GM12875 (cell line): ENCODE results near the gene SLC29A4.
"Not testable (repeated sequence)": the region's sequence is repeated elsewhere in the genome, so short reads cannot be mapped to it uniquely, and the experiment has no call there.

Source experiments
- H3K4me3 ChIP-seq: one replicate; pipeline ENCODE4 v1.5.1; 2011; ENCODE audit warnings: low read depth, low read length, control low read depth
- TF ChIP-seq, protein P1 (sequence below): IDR thresholded peaks from 2 replicates; pipeline ENCODE4 v1.5.1; 2011; ENCODE audit warnings: low read depth, mild to moderate bottlenecking, control low read depth, inconsistent platforms, low read length, moderate library complexity, borderline replicate concordance; ENCODE audit not compliant: insufficient read depth

Gene SLC29A4, protein sequence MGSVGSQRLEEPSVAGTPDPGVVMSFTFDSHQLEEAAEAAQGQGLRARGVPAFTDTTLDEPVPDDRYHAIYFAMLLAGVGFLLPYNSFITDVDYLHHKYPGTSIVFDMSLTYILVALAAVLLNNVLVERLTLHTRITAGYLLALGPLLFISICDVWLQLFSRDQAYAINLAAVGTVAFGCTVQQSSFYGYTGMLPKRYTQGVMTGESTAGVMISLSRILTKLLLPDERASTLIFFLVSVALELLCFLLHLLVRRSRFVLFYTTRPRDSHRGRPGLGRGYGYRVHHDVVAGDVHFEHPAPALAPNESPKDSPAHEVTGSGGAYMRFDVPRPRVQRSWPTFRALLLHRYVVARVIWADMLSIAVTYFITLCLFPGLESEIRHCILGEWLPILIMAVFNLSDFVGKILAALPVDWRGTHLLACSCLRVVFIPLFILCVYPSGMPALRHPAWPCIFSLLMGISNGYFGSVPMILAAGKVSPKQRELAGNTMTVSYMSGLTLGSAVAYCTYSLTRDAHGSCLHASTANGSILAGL

DNA sequence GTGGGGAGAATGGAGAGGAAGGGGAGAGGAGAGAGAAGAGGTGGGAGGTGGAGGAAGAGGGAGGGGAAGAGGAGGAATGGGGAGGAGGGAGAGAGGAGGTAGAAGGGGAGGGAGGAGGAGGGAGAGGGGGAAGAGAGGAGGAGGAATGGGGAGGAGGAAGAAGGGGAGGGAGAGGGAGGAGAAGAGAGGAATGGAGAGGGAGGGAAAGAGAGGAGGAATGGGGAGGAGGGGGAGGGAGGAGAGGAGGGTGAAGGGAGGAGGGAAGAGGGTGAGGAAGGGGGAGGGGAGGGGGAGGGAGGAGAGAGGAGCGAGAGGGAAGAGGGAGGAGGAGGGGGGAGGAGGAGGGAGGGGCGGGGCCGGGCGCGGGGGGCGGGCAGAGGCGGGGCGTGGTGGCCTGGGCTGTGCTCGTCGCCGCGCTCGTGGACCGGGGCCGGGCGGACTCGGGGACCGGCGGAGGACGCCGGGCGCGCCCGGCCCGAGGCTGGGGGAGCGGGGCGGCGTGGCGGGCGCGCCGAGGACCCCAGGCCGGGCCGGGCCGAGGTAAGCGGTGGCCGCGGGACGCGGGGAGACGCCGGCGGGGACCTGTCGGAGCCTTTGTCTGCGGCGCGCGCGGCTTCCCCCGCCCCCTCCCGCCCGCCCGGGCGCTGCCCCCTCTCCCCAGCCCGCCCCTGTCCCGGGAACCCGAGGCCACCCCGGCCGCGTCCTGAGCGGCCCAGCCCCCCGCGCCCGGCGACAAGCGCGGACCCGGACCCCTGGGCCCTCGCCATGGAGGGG is at the start of gene SLC29A4:
Gene SLC29A4, plus strand, starts transcription at position 401 of the 774 bp plus-strand sequence. CDS start 4,874 bp downstream, outside the sequence.
- TF ChIP-seq, protein P1, sequence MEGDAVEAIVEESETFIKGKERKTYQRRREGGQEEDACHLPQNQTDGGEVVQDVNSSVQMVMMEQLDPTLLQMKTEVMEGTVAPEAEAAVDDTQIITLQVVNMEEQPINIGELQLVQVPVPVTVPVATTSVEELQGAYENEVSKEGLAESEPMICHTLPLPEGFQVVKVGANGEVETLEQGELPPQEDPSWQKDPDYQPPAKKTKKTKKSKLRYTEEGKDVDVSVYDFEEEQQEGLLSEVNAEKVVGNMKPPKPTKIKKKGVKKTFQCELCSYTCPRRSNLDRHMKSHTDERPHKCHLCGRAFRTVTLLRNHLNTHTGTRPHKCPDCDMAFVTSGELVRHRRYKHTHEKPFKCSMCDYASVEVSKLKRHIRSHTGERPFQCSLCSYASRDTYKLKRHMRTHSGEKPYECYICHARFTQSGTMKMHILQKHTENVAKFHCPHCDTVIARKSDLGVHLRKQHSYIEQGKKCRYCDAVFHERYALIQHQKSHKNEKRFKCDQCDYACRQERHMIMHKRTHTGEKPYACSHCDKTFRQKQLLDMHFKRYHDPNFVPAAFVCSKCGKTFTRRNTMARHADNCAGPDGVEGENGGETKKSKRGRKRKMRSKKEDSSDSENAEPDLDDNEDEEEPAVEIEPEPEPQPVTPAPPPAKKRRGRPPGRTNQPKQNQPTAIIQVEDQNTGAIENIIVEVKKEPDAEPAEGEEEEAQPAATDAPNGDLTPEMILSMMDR = no peak
- peak within 1 kb of the TSS; percentile 5 for H3K4me3 ChIP-seq

DNA sequence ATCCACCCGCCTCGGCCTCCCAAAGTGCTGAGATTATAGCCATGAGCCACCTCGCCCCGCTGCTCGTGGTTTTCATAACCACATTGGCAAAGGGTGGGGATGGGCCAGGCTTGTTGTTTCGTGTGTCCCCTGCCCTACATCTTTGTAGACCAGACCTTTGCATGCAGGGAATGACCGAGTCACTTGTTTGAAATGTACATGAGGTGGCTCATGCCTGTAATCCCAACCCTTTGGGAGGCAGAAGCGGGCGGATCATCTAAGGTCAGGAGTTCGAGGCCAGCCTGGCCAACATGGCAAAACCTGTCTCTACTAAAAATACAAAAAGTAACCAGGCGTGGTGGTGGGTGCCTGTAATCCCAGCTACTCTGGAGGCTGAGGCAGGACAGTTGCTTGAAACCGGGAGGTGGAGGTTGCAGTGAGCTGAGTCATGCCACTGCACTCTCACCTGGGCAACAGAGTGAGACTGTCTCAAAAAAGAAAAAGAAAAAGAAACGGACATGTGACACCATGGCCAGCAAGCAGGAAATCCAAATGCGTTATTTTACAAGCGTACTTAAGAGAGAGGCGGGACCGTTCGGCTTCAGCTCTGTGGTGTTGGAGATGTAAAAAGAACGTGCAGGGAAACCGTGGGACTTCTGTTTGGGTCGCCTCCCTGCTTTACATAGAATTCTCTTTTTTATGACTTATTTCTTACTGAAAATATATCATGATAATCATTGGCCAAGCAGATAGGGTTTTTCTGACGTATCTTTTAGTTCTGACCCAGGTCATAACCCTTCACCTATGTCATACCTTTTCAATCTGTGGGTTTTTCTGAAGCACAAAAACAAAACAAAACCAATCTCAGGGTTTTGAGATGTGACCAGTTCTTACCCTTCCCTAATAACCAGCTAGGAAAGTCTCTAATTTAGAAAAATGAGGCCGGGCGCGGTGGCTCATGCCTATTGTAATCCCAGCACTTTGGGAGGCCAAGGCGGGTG is 47.6 kb upstream of the SLC29A4 start:
- TF ChIP-seq, protein P1 = no peak
- no peak overlapping the region for H3K4me3 ChIP-seq

DNA sequence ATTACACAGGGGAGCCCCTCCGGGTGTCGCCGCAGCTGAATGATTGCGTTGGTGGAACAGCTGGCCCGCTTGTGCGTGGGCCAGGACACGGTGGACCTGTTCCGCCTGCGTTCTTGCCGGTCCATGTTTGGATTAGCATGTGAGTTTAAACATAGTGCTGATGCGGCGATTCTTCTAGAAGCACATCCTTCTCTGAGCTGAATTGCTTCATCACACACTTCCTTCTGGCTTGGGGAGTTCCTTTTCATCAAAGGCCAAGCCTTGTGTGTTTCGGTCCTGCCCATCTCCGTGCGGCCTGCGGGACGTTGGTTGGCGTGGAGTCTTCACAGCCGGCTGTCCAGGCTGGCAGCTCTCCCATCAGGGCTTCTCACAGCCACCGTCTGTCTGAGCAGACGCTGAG is 45.5 kb upstream of the SLC29A4 start:
- no peak overlapping the region for H3K4me3 ChIP-seq
- TF ChIP-seq, protein P1 = no peak

DNA sequence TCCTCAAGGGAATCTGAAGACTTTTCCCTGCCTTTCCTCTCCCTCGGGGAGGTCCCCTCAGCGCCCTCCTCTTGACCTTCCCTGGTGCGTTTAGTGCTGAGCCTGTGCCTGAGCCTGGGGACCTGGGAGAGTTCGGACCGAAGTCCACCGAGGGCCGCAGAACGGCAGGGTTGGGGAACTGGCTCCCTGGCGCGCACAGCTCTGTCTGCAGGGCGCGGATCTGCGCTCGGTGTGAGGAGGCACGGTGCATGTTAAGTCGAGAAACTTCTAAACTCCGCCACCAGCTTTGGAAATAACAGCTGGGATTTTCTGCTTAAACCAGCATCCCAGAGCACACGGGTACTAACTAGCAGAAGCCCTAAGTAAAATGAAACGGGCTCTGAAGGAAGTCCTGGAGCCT is 44.2 kb upstream of the SLC29A4 start:
- H3K4me3 ChIP-seq = no peak overlapping the region

DNA sequence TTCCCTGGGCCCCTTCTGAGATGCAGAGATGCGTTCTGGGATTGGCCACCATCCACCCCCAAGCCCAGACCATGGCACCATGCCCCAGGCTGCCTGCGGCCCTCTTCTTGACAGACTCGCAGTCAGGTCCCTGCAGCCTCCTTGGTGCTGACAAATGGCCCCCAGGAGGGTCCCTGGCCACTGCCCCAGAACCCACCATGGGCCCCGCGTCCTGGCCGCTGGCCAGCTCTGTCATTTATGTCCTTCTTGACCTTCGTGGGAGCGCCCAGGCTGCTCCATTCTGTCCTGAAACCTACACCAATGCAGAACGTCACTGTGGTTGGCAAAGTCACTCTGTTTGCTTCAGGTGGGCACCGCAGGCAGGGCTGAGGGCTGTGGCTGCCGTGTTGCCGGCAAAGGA is 39.5 kb upstream of the SLC29A4 start:
- H3K4me3 ChIP-seq = no peak overlapping the region
- TF ChIP-seq, protein P1 = no peak

More for the DNA sequence above, 44.2 kb upstream of the SLC29A4 start:
- TF ChIP-seq, protein P1 = no peak

DNA sequence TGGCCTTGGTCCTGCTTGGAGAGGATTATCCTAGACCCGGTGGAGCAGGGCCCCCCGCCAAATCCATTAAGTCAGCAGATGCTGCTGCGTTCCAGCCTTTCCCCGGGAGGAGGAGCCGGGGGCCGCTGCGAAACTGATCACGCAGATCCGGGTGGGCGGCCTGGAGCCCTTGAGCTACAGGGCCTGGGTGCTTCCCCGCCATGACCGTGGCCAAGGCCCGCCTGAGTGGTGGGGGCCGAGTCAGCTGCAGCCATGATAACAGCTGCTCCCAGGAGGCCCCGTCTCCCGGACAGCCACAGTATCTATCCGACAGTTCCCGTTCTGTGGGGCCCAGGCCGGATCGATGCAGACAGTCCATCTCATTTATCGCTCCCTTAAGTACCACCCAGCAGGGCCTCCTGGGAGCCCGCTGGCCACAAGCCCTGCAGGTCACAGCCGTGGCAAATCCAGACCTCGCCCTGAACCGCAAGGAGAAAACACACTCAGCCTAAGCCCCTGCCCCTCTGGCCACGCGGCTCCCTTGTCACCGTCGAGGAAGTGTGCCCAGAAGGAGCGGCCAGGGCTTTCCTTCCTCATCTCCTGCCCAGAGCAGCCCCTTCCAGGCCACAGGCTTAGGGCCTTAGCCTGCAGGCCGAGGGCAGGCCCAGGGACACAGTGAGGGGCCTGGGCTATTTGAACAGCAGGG is 34.4 kb upstream of the SLC29A4 start:
- TF ChIP-seq, protein P1 = no peak
- no peak overlapping the region for H3K4me3 ChIP-seq

DNA sequence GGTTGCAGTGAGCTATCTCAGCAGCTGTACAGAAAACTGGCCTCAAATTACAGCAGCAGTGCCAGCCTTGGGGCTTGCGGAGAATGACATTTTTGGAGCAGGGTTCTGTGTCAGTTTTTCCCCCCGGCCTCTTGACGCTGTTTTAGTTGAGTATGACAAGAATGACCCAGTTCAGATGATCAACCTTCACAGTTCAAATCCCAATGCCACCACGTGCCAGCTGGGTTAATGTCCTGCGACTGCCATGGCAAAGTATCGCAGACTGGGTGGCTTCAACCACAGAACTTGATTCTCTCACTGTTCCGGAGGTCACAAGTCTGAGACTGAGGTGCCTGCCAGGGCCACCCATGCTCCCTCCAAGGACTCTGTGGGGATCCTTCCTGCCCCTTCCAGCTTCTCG is 32.0 kb upstream of the SLC29A4 start:
- H3K4me3 ChIP-seq = not testable (repeated sequence)

DNA sequence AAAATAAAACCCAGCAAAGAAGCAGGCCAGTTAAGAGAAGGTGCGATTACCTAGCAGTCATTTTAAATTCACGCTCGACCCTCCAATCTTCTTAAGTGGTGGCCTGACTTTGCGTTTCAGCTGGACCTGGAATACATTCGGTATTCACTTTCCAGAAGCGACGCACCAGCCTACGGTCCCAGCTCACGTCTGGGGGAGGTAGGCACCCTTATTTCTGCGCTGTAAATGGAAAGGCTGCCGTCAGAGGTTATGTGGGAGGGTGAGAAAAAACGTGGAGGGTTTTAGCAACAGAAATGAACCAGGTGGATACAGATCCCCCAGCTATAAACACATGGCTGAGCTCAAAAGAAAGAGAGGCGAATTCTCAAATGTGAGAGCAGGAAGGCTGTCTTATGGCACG is 29.2 kb upstream of the SLC29A4 start:
- H3K4me3 ChIP-seq = not testable (repeated sequence)

DNA sequence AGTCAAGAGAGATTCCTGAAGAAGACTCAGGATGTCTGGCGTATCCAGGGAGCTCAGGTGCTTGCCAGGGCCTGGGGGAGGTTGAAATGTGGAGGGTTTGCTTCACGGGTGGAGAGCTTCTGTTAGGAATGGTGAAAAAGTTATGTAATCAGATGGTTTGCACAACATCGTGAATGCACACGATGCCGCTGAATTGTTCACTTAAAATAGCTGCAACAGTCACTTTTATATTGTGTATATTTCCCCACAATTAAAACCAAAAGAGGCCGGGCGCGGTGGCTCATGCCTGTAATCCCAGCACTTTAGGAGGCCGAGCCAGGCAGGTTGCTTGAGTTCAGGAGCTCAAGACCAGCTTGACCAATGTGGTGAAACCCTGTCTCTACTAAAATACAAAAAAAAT is 28.4 kb upstream of the SLC29A4 start:
- not testable (repeated sequence) for H3K4me3 ChIP-seq
